Measurements from ENCODE around the gene MTRF1L.
A peak's percentile ranks its signal among the peaks of the same experiment; 100 is the strongest.

Gene MTRF1L

GRCh38 chr6:153002613-153003365 is at the start of gene MTRF1L:
Gene MTRF1L (minus strand): TSS chr6:153002709. CDS start chr6:153002685, 24 bp downstream.
- peak; percentile 92 for DNase-seq (ENCODE audit: low spot score)

DNA sequence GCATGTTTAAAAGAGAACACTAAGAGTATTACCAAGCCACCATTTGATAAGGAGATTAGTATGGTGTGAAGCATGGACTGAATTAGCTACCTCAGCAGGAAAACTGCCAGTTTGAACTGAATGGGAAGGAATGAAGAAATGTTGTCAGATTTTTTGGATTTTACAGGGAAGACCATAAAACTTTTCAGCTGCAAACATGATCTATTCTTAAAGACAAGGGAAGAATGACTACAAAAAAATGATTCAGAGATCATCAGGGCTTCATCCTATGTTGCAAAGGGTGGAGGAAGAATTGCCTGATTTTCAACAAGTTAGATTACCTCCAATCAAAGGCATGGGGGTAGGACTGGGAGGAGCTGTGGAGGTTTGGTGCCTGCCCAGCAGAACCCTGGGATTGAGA is 49.3 kb upstream of the MTRF1L start:
- no peak for DNase-seq (ENCODE audit: low spot score)

- DNase-seq (ENCODE audit: low spot score), result no peak
These were observed 46.1 kb upstream of the MTRF1L start for GRCh38 chr6:153048631-153049030.

DNA sequence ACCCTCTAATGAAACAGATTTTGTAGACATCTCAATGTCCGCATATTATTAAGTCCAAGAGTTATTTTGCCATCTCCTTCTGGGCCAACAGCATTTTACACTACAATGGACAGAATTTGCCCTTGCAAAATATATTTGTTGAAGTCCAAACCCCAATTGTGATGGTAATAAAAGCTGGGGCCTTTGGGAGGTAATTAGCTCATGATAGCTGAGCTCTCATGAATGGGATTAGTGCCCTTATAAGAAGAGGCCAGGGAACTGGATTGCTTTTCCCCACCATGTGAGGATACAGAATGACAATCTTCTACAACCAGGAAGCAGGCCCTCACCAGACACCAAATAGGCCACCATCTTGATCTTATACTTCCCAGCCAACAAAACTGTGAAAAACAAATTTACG is 44.9 kb upstream of the MTRF1L start:
- DNase-seq (ENCODE audit: low spot score), result no peak

- DNase-seq (ENCODE audit: low spot score), result peak; percentile 53
These were observed 42.8 kb upstream of the MTRF1L start for GRCh38 chr6:153045271-153045670.

DNA sequence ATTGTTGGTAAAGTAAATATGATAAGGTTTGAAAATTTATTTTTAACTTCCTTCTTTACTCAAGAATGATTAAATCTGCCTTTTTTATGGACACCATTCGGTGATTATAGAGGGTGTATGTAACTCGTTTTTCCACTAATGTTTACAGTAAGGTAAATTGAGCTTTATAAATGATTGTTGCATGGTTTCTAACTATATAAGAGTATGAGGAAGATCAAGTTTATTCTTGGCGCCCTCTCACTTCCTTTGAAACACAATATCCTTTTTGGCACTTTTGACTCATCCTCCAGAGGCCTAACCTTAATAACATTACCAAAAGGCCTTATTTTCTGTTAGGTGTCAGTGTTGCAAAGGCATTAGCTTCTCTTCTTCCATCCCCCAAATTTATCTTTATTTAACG is 41.8 kb upstream of the MTRF1L start:
- DNase-seq (ENCODE audit: low spot score), result no peak

DNA sequence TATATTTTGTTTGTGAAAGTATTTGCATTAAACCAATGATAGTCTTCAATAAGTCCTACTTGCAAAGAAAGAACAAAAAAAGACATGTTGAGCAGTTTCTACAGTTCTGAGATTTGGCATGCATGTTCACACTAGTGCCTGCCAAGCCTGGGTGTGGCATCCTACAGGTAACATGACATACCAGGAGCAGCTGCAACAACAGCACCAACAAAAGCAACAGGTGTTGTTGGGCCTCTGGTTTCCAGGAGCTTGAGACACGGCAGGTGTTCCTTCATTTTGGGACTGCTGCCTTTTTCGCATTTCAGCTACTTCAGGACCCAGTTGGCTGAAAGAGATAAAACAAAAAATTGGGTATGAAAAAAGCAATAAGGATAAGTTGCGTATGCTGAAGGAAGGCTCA is 41.2 kb upstream of the MTRF1L start:
- DNase-seq (ENCODE audit: low spot score), result no peak

DNA sequence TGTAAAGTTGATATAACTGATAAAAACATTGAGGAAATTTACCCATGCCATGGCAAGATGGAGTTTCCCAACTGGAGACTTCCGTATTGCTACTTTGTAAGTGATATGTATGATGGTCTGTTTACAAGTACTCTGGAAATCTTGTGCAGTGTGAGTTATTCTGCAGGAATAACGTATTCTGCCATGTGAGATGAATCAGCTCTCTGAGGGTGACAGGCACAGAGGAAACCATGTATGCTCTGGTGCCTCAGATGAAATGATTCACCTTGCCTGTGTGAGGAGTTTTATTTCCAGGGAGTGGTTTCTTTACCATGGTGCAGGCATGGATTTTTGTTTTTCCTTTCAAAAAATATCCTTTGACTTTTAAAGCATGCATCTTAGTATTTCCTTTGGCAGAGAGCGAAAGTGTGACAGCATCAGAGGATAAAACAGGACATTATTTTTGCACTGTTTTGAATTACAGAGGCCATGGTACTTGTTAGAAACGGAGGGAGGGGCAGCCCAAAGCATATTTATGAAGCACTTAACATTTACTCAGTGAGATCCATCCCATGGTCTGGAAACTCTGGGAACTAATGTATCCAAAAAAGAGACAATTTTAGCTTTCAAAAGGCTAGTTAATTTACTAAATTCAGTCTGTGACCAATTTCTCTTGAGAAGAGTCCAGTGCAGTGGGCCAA is 36.0 kb upstream of the MTRF1L start:
- DNase-seq (ENCODE audit: low spot score), result no peak

GRCh38 chr6:153034139-153034538 is 31.6 kb upstream of the MTRF1L start:
- no peak for DNase-seq (ENCODE audit: low spot score)

DNA sequence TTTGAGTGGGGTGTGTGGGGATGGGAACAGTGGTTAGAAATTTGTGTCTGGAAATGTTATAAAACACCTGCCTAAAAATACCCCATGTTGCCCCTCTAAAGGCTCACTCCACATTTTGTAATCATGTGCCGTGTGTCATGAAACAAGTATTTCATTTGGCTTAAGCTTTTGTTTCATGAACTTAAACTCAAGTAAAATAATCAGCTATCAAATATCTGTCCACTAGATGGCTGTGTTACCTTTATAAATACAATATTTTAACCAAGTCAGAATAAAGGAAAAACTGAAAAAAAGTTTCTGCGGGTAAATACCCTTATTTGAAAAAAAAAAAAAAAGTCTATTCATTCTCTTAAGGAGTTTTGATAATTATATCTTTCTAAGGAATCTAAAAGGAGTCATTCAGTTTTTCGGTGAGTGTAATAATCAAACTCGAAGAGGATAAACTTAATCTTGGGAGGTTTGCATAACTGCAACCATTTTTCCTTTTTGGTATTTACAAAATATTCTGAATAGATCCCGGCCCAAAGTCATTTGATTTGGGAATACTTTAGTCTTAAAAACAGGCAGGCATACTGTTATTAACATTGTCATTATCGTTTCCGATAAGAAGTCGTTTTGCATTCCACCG is 29.9 kb upstream of the MTRF1L start:
- no peak for DNase-seq (ENCODE audit: low spot score)

DNA sequence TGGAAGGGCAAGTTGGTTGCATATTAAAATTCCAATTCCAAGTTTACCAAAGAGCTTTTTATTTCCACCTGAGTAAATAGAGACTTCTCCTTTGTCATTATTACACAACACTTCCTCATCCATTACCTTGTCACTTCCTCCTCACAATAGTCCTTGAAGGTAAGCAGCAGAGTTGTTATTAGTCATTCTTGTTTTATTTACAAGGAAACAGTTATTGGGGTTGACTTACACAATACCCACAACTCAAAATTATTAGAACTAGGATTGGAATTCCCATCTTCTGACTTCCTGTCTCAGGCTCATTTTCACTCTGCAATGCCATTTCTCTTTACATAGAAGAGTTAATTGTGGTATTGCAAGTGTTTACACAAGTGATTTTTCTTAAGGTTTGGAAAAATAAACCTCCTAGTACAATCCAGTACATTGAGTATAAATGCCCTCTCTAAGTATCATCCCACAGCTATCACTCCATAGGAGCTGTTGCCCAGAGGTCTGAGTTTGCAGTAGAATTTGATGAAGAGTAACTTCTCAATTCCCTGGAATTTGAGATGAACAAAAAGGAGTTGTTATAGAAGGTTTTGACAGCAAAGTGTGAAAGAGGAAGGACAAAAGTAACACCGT is 28.9 kb upstream of the MTRF1L start:
- DNase-seq (ENCODE audit: low spot score), result no peak

- no peak for DNase-seq (ENCODE audit: low spot score)
These were observed 26.5 kb upstream of the MTRF1L start for GRCh38 chr6:153028963-153029362.

GRCh38 chr6:153028286-153028685 is 25.8 kb upstream of the MTRF1L start:
- DNase-seq (ENCODE audit: low spot score), result no peak

DNA sequence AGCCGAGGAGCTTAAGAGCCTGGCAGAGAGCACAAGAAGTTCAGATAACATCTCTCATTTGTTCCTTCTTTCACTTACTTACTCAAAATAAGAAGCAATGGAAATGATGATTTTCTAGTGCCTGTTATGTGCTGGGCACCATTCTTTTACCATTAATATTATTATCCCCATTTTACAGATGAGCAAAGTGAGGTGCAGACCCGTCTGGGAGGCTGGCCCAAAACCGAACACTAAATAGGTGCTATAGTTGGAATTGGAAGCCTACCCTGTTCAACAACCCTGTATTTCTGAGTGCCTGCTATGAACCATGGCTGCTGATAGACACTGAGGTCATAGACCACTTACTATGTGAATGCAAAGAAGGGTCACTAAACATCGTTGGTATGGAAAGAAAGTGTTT is 25.0 kb upstream of the MTRF1L start:
- no peak for DNase-seq (ENCODE audit: low spot score)

DNA sequence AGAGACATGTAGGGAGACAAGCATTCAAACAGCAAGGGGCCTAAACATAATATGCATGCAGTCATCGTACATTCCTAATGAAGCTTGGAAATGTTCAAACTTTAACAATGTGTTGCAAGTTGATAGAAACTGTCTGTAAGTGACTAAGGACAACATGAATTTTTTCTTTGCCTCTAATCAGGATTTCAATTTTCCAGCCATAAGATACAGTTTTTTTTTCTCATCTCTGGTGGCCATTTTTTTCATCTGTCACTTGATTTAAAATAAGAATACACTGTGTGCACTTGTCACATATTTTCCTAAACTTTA is 22.2 kb upstream of the MTRF1L start:
- no peak for DNase-seq (ENCODE audit: low spot score)

DNA sequence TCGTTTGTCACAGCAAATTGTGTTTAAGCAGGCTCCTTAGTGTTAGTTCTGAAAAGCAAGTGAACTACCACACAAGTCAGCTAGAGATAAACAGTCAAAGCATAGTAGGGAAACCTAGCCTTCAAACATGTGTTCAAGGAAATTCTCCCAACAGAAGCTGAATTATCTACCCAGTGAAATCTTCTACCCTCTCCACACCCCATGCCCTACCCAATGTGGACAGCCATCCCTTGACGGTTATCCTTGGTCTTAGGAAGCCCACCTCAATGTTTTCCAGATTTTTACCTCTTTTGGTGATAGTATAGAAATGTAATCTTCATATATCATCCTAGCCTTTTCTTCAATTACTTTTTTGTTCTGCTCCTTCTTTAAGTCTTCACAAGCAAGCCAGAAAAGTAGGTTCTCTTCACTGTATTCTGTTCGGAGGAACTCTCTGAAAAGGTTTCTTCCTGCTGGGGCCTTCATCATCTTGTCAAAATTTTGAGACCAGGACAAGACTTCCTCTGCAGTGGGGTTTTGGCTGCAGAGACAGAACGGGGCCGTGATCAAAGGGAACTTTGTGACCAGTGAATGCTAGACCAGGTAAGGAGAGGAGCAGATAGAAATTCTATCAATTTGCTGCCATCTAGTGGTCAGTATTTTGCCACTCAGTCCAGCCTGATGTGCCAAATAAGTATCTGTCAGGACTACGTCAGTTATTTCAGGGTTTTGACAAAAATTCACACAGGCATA is 21.6 kb upstream of the MTRF1L start:
- peak; percentile 60 for DNase-seq (ENCODE audit: low spot score)

- DNase-seq (ENCODE audit: low spot score), result no peak
These were observed 15.8 kb upstream of the MTRF1L start for GRCh38 chr6:153018355-153018754.

DNA sequence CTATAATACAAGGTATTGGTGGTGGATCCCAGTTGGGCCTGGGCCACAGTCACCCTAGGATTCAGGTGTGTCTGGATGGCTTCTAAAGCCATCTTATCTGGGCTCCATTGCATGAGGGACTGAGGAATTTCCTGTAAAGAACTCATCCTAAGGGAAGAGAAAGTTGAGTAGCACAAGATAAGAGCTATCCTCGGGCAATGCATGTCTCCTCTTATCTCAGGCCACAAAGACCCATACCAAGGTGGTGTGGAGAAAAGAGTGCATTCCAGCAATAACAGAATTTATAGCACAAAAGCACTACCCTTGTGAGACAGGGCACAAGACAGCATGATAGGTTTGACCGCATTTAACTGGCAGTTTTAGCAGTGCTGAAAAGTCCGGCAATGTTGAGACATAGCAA is 14.3 kb upstream of the MTRF1L start:
- no peak for DNase-seq (ENCODE audit: low spot score)

DNA sequence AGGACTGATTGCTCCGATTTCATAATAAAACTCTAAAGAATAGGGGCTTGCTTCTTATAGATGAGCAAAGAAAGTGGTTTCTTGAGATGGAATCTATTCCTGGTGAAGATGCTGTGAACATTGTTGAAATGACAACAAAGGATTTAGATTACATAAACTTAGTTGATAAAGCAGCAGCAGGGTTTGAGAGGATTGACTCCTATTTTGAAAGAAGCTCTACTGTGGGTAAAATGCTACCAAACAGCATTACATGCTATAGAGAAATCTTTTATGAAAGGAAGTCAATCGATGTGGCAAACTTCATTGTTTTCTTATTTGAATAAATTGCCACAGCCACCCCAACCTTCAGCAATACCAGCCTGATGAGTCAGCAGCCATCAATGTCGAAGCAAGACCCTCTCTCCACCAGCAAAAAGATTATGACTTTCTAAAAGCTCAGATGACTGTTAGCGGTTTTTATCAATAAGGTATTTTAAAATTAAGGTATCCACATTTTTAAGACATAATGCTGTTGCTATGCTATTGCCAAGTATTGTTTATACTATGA is 12.7 kb upstream of the MTRF1L start:
- DNase-seq (ENCODE audit: low spot score), result no peak

- no peak for DNase-seq (ENCODE audit: low spot score)
These were observed 10.9 kb upstream of the MTRF1L start for GRCh38 chr6:153013438-153013837.

- no peak for DNase-seq (ENCODE audit: low spot score)
These were observed 10.3 kb upstream of the MTRF1L start for GRCh38 chr6:153012856-153013255.

DNA sequence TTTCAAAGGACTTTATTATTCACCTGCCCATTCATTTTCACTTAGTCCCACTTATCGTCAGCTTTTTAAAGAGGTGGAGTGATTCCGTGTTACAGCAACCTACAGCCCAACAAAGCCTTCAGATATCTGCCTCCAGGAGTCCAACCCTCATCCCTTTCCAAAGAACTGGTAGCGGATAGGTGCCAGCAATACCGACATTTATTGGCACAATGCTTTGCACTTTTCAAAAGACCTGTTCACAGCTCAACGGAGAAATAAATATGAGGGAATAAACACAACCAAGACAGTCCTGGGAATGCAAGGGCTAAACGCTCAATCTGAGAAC is 819 bp upstream of the MTRF1L start:
- peak; percentile 21 for DNase-seq (ENCODE audit: low spot score)

Measured in D341Med (cell line).